ENCODE results near the gene ZNF664.
"Not testable (repeated sequence)": the region's sequence is repeated elsewhere in the genome, so short reads cannot be mapped to it uniquely, and the experiment has no call there.

Gene ZNF664

GRCh38 chr12:123941624-123942237, 31.3 kb upstream of the ZNF664 start:
- DNase-seq, result no peak

- DNase-seq, result no peak
Measured at GRCh38 chr12:123942238-123942653, 30.8 kb upstream of the ZNF664 start.

- DNase-seq, result no peak
Measured at GRCh38 chr12:123942911-123943648, 29.9 kb upstream of the ZNF664 start.

- no peak for DNase-seq
Measured at GRCh38 chr12:123943816-123944215, 29.2 kb upstream of the ZNF664 start.

GRCh38 chr12:123944696-123945095, 28.3 kb upstream of the ZNF664 start:
- no peak for DNase-seq

- DNase-seq, result no peak
Measured at GRCh38 chr12:123945287-123946151, 27.5 kb upstream of the ZNF664 start.

- DNase-seq, result no peak
Measured at GRCh38 chr12:123946152-123946515, 26.9 kb upstream of the ZNF664 start.

- DNase-seq, result not testable (repeated sequence)
Measured at GRCh38 chr12:123946516-123947505, 26.2 kb upstream of the ZNF664 start.

GRCh38 chr12:123947531-123947930, 25.5 kb upstream of the ZNF664 start:
- DNase-seq, result not testable (repeated sequence)

- DNase-seq, result peak; percentile 65
Measured at GRCh38 chr12:123948401-123948795, 24.6 kb upstream of the ZNF664 start.

GRCh38 chr12:123948796-123949769, 23.9 kb upstream of the ZNF664 start:
- DNase-seq, result peak; percentile 62

- DNase-seq, result no peak
Measured at GRCh38 chr12:123949770-123950165, 23.2 kb upstream of the ZNF664 start.

GRCh38 chr12:123950476-123951349, 22.3 kb upstream of the ZNF664 start:
- no peak for DNase-seq

GRCh38 chr12:123951467-123951866, 21.5 kb upstream of the ZNF664 start:
- DNase-seq, result no peak

GRCh38 chr12:123952037-123952436, 21.0 kb upstream of the ZNF664 start:
- DNase-seq, result no peak

GRCh38 chr12:123954647-123955350, 18.2 kb upstream of the ZNF664 start:
- DNase-seq, result no peak

- no peak for DNase-seq
Measured at GRCh38 chr12:123956249-123956648, 16.8 kb upstream of the ZNF664 start.

- no peak for DNase-seq
Measured at GRCh38 chr12:123957196-123957595, 15.8 kb upstream of the ZNF664 start.

- no peak for DNase-seq
Measured at GRCh38 chr12:123958462-123958861, 14.6 kb upstream of the ZNF664 start.
